Amygdala (tissue), 56 donors: ENCODE results near the gene ADGRA3.
"Not testable (repeated sequence)": the region's sequence is repeated elsewhere in the genome, so short reads cannot be mapped to it uniquely, and the experiment has no call there.

Source experiments
- DNase-seq, 56 donors: peaks; one replicate each; lab custom pipeline; 2025; lab: John Stamatoyannopoulos, UW

ADGRA3 gene

GRCh38 chr4:22485737-22486136 is 30.1 kb downstream of the ADGRA3 start:
- DNase-seq = peak in 1 of 56 donors; percentile 29

GRCh38 chr4:22483551-22483981 is 32.3 kb downstream of the ADGRA3 start:
- no peak for DNase-seq

GRCh38 chr4:22482250-22483127 is 33.4 kb downstream of the ADGRA3 start:
- DNase-seq = no peak

- DNase-seq = no peak
These were observed 35.1 kb downstream of the ADGRA3 start for GRCh38 chr4:22480675-22481327.

GRCh38 chr4:22478426-22478825 is 37.4 kb downstream of the ADGRA3 start:
- no peak for DNase-seq

GRCh38 chr4:22477813-22478182 is 38.1 kb downstream of the ADGRA3 start:
- no peak for DNase-seq

- no peak for DNase-seq
These were observed 38.6 kb downstream of the ADGRA3 start for GRCh38 chr4:22477136-22477812.

- DNase-seq = no peak
These were observed 39.9 kb downstream of the ADGRA3 start for GRCh38 chr4:22476011-22476410.

- DNase-seq = not testable (repeated sequence)
These were observed 40.6 kb downstream of the ADGRA3 start for GRCh38 chr4:22475311-22475646.

GRCh38 chr4:22474636-22475310 is 41.1 kb downstream of the ADGRA3 start:
- DNase-seq = no peak

GRCh38 chr4:22473268-22473667 is 42.6 kb downstream of the ADGRA3 start:
- no peak for DNase-seq

- no peak for DNase-seq
These were observed 43.8 kb downstream of the ADGRA3 start for GRCh38 chr4:22471999-22472461.

- no peak for DNase-seq
These were observed 44.4 kb downstream of the ADGRA3 start for GRCh38 chr4:22471419-22471818.

- DNase-seq = no peak
These were observed 49.3 kb downstream of the ADGRA3 start for GRCh38 chr4:22466581-22466980.

GRCh38 chr4:22465996-22466395 is 49.9 kb downstream of the ADGRA3 start:
- DNase-seq = no peak

- DNase-seq = no peak
These were observed 50.5 kb downstream of the ADGRA3 start for GRCh38 chr4:22465349-22465748.

GRCh38 chr4:22463179-22463578 is 52.7 kb downstream of the ADGRA3 start:
- DNase-seq = no peak

GRCh38 chr4:22462688-22463087 is 53.2 kb downstream of the ADGRA3 start:
- no peak for DNase-seq

- no peak for DNase-seq
These were observed 55.6 kb downstream of the ADGRA3 start for GRCh38 chr4:22460266-22460665.

- DNase-seq = no peak
These were observed 57.8 kb downstream of the ADGRA3 start for GRCh38 chr4:22458098-22458497.

- DNase-seq = no peak
These were observed 58.5 kb downstream of the ADGRA3 start for GRCh38 chr4:22457348-22457747.
